Cardiac muscle cell (in vitro differentiated cells and primary cell): ENCODE measurements around the gene TRIP4. TPM values are rescaled to one million over a fixed set of nuclear protein-coding genes. Genes with fewer than 3 reads are reported as not detected.

ENCODE experiments used
- DNase-seq, 2 donors: peaks; one replicate each; pipeline versions ENCODE4 v3.0.0 to v3.0.0-alpha.2; 2010 to 2017; ENCODE audit warnings: low read depth in 1 of 2, low spot score in 1 of 2
- H3K27ac ChIP-seq: fragments of 200-600 bp; sonication (generic); 2 replicates; pipeline ENCODE4 v1.5.1; 2016
- H3K27me3 ChIP-seq: fragments of 200-600 bp; sonication (generic); 2 replicates; pipeline ENCODE4 v1.6.0; 2016; ENCODE audit warnings: control low read depth
- H3K36me3 ChIP-seq: fragments of 200-600 bp; sonication (generic); 2 replicates; pipeline ENCODE4 v1.5.1; 2016; ENCODE audit warnings: control low read depth
- H3K4me1 ChIP-seq: fragments of 200-600 bp; sonication (generic); 2 replicates; pipeline ENCODE4 v1.8.1; 2017; ENCODE audit warnings: low read depth, mild to moderate bottlenecking, mixed run types
- H3K4me3 ChIP-seq: fragments of 200-600 bp; sonication (generic); 2 replicates; pipeline ENCODE4 v1.5.1; 2016; ENCODE audit warnings: mild to moderate bottlenecking
- H3K9me3 ChIP-seq: fragments of 200-600 bp; sonication (generic); 2 replicates; pipeline ENCODE4 v1.5.1; 2017; ENCODE audit warnings: low read depth, mild to moderate bottlenecking, control low read depth
- polyA plus RNA-seq: library from polyadenylated mRNA; unstranded; fragments of >200 nt; fragmentation: Nextera tagmentation; extraction: Ambion mirVana; gene quantifications from 2 replicates; pipeline ENCODE4 v1.2.1, GENCODE V29; 2016
- total RNA-seq: library from RNA; depleted of rRNA; stranded (reverse); fragments of >200 nt; gene quantifications from 2 replicates; pipeline ENCODE4 v1.2.3, GENCODE V29; 2016
- TF ChIP-seq, protein P1 (sequence below): IDR thresholded peaks from 2 replicates; pipeline ENCODE4 v1.5.1; 2012; ENCODE audit warnings: low read depth, mild to moderate bottlenecking, low read length

TRIP4 gene
- total and polyA plus RNA-seq, 2 experiments from 2014 or later = 14.3 to 35.3 TPM

DNA sequence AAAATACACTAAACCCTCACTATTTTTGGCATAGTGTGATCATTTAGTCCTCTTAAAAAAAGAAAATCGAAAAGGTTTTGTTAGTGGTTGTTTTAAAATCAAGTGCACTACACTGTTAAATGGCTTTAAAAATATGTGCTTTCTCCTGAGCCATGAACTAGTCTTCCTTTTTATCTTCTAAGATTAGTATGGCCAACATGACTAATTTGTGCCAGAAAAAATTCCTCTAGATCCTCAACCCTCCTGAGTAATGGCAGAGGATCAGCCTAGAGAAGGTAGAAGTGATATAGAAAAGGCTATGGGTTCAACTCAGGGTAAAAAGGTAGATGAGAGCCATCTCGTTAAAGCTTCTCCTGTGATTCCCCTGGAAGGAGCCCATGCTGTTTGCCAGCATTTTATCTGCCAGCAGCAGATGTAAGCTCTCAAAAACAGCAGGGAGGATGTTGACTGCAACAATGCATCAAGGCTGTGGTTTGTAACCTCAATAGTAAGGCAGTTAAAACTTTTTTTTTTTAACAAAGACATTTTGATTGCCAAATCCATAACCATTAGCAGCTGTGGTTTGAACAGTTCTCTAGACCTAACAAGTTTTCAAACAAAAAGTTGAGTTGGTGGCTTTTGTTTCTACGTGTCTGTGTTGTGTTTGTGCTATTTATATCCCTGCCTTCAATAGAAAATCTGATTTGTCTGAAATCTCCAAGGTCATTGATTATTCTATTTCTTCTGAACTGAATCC is 42.5 kb downstream of the TRIP4 start:
- Histone ChIP-seq H3K9me3 (no peaks in the 10 kb centered on the region), H3K36me3 (no peaks in the 10 kb centered on the region), H3K27me3 (no peaks in the 10 kb centered on the region), H3K4me1 (peaks cover 12% of the 10 kb centered on the region), H3K4me3 (no peak overlapping the region), H3K27ac (peak overlapping the region; percentile 41)
- TF ChIP-seq, protein P1, sequence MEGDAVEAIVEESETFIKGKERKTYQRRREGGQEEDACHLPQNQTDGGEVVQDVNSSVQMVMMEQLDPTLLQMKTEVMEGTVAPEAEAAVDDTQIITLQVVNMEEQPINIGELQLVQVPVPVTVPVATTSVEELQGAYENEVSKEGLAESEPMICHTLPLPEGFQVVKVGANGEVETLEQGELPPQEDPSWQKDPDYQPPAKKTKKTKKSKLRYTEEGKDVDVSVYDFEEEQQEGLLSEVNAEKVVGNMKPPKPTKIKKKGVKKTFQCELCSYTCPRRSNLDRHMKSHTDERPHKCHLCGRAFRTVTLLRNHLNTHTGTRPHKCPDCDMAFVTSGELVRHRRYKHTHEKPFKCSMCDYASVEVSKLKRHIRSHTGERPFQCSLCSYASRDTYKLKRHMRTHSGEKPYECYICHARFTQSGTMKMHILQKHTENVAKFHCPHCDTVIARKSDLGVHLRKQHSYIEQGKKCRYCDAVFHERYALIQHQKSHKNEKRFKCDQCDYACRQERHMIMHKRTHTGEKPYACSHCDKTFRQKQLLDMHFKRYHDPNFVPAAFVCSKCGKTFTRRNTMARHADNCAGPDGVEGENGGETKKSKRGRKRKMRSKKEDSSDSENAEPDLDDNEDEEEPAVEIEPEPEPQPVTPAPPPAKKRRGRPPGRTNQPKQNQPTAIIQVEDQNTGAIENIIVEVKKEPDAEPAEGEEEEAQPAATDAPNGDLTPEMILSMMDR = no peak
- DNase-seq = peak; percentile 21 to 97

DNA sequence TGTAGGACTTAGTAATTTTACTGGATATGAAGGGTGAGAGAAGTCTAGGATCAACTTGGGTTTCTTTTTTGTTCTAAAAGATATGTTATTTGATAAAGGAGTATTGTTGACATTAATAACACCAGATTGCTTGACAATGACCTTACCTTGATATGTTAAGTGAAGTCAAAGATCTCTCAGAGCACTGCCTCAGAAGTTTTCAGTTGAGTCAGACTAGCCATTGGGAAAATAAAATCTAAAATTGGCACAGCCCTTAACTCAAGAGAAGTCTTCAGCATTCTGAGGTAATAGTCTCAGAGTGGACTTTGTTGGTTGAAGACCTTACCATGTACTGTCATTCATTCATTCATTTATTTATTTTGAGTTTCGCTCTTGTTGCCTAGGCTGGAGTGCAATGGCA is 50.3 kb downstream of the TRIP4 start:
- no peak for DNase-seq
- TF ChIP-seq, protein P1 = no peak
- Histone ChIP-seq H3K9me3 (no peaks in the 10 kb centered on the region), H3K4me1 (no peaks in the 10 kb centered on the region), H3K27me3 (no peaks in the 10 kb centered on the region), H3K27ac (no peak overlapping the region), H3K4me3 (no peak overlapping the region), H3K36me3 (no peaks in the 10 kb centered on the region)

DNA sequence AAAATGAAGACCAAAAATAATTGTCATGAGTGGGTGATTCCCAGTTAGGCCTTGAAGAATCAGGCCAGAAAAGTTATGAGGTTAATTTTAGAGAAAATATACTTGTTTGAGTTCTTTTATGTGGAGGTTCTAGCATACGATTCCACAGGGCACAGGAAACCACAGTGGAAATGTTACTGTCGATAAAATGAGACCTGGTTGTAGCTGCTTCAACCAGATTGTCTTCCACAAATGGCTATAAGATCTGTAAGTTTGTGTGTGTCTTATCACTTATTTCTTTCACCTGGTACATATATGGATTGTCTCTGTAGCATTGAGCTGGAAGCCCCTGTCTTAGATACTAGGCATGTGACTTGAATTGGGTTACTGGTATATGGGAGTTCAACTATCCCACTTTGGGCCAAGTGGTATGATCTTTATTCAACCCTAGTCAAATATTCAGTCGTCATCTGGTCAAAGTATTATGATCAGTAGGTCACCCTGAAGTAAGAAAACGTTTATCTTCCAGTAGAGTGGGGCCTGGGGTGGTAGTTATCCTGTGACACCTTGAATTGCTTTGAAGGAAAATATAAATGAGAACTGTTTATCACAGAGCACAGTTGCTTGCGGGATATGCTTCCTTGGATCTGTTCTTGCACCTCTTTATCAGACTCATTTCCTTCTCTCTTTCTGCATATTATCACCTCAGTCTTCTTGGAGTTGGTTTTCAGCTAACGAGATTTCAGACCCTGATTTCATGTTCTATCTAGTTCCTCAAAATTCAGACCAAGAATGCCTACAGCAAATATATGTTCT is 51.2 kb downstream of the TRIP4 start:
- TF ChIP-seq, protein P1 = no peak
- DNase-seq = no peak
- no peak overlapping the region for H3K4me3 ChIP-seq
- H3K27me3 ChIP-seq = no peaks in the 10 kb centered on the region
- H3K36me3 ChIP-seq = no peaks in the 10 kb centered on the region
- H3K4me1 ChIP-seq = no peaks in the 10 kb centered on the region
- H3K27ac ChIP-seq = no peak overlapping the region
- H3K9me3 ChIP-seq = no peaks in the 10 kb centered on the region

DNA sequence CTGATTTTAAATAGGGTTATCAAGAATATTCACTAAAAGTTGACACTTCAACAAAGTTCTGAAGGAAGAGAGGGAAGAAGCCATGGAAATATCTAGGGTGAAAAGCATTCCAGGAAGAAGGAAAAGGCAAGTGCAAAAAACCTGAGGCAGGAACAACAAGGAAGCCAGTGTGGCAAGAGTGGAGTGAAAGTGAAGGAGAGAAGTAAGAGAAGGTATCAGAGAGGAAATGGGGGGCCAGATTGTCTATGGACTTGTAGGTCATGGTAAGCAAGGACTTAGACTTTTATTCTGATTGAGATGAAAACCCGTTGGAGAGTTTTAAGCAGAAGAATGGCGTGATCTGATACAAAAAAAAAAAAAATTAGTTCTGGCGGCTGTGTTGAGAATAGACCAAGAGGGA is 54.2 kb downstream of the TRIP4 start:
- H3K9me3 ChIP-seq = no peaks in the 10 kb centered on the region
- TF ChIP-seq, protein P1 = no peak
- no peak for DNase-seq
- H3K4me1 ChIP-seq = no peaks in the 10 kb centered on the region
- H3K27me3 ChIP-seq = no peaks in the 10 kb centered on the region
- H3K4me3 ChIP-seq = no peak overlapping the region
- no peaks in the 10 kb centered on the region for H3K36me3 ChIP-seq
- H3K27ac ChIP-seq = no peak overlapping the region

DNA sequence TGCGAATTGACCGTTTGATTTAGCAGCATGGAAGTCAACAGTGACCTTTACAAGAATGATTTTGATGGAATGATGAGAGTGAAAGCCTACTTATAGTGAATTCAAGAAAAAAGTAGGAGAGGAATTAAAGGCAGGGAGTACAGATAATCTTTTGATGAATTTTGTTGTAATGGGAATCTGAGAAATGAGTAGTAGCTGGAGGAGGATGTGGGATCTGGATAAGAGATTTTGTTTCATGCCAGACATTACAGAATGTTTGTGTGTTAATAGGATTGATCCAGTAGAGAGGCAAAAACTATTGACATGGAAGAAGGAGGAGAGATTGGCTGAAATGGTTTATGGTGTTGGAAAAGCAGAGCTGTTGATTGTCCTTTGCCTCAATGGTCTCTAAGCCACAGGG is 55.4 kb downstream of the TRIP4 start:
- TF ChIP-seq, protein P1 = no peak
- peak in 1 of 2 donors; percentile 45 for DNase-seq
- Histone ChIP-seq H3K9me3 (no peaks in the 10 kb centered on the region), H3K27ac (no peak overlapping the region), H3K4me1 (no peaks in the 10 kb centered on the region), H3K4me3 (no peak overlapping the region), H3K36me3 (peaks cover 3% of the 10 kb centered on the region), H3K27me3 (no peaks in the 10 kb centered on the region)
